Right cardiac atrium (tissue), 5 donors: ENCODE data around the gene XPA. TPM values are rescaled to one million over a fixed set of nuclear protein-coding genes. Genes with fewer than 3 reads are reported as not detected.
A peak's percentile ranks its signal among the peaks of the same experiment; 100 is the strongest.

ENCODE experiments used
- ATAC-seq, 2 donors: fragments of 200-7000 bp; cut with Tn5 transposase; one replicate each; pipeline versions ENCODE4 v1.8.0 to v1.9.1; 2020; ENCODE audit warnings: moderate library complexity in 2 of 2, mild to moderate bottlenecking in 1 of 2
- DNase-seq, 3 donors: peaks; one replicate each; pipeline ENCODE4 v3.0.0-alpha.2; 2020
- H3K27ac ChIP-seq: one replicate; pipeline ENCODE4 v1.5.1; 2013; ENCODE audit warnings: mild to moderate bottlenecking, low read length, control low read depth, moderate library complexity
- H3K27me3 ChIP-seq: one replicate; pipeline ENCODE4 v1.6.1; 2013; ENCODE audit not compliant: control insufficient read depth, insufficient read depth
- H3K4me1 ChIP-seq: one replicate; pipeline ENCODE4 v1.6.1; 2013; ENCODE audit warnings: low read length; ENCODE audit not compliant: control insufficient read depth, insufficient read depth
- H3K4me3 ChIP-seq: one replicate; pipeline ENCODE4 v1.5.1; 2013; ENCODE audit warnings: low read length, control low read depth
- H3K9me3 ChIP-seq: one replicate; pipeline ENCODE4 v1.6.1; 2013; ENCODE audit warnings: low read length; ENCODE audit not compliant: control insufficient read depth
- WGBS: extraction: QIAGEN DNeasy Blood & Tissue Kit; methylation state at CpG from one replicate; pipeline ENCODE4 v1.1.7; 2013; 5-methylcytosine and 5-hydroxymethylcytosine counted together
- intact Hi-C, 4 donors: fragments of 100-400 bp; cut with DNase I; formaldehyde crosslinking; loops; one replicate each; pipeline versions ENCODE4 v1.11.0 to v1.14.0; 2022 to 2023
- polyA plus RNA-seq: library from polyadenylated mRNA; stranded (reverse); fragments of 200-250 nt; gene quantifications from one replicate; pipeline ENCODE4 v1.2.3, GENCODE V29; 2013
- total RNA-seq, 4 donors: library from RNA; stranded (reverse); fragmentation: NEBNext Ultra II Directional; extraction: Animal tissue kit (Norgen Biotek cat#: 25700); gene quantifications; one replicate each; pipeline ENCODE4 v1.2.1, GENCODE V29; 2021
- donor health status: healthy with polysubstance abuse.
- donor health status: DM: no; HTN: yes; CAD: no.
- donor health status: DM: no; HTN: no; CAD: no.
- donor health status: DM: no; HTN: yes; CAD: no; lungs with severe emphysema.
- donor health status: DM: yes; HTN: yes; CAD: no.

The XPA gene
- total and polyA plus RNA-seq, 5 donors = 7.1 to 10.7 (median 10.0) TPM

DNA sequence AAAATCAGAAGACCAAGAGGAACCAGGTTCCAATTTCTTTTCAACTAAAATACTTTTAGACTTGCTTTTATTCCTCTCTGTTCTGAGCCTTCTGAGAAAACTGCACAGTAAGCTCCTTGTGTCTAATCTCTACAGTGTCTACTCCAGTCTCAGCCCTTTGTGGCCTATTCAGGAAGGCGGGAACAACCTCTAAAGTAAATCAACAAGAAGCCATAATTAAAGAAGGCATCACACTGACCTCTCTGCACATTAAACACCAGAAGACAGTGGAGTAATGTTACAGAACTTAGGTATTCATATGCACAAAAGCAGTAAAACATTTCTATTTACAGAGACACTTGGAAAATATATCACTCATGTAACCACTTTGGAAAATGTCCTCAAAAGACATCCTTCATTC, 14.9 kb downstream of the XPA start:
- H3K27me3 ChIP-seq = no peaks in the 10 kb centered on the region
- no peak for DNase-seq
- no peak overlapping the region for H3K4me3 ChIP-seq
- no peaks in the 10 kb centered on the region for H3K4me1 ChIP-seq
- 95% methylated on average over 1 of the region's 1 CpG for WGBS
- intact Hi-C loops = no loop called here
- H3K9me3 ChIP-seq = no peaks in the 10 kb centered on the region
- H3K27ac ChIP-seq = no peak overlapping the region
- ATAC-seq = no peak

DNA sequence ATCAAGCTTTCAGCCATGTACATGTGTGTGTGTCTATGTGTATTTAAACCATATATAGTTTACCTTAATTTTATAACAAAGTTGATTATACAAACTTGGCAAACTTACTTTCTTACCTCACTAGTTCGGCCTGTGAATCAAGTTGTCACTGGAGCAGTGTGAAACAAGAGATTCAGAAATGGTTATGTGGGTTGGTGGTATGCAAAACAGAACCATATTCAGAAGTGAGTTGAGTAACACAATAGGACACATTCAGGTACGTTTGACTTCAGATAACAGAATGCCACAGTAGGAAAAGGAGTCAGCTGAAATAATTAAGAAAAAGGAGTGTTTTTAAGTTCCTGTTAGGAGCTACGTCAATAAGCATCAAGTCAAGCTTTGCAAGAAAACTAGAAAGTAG, 21.5 kb downstream of the XPA start:
- 74% methylated on average over 3 of the region's 3 CpGs for WGBS
- no peak overlapping the region for H3K4me3 ChIP-seq
- no peaks in the 10 kb centered on the region for H3K9me3 ChIP-seq
- H3K27me3 ChIP-seq = no peaks in the 10 kb centered on the region
- H3K27ac ChIP-seq = no peak overlapping the region
- DNase-seq (no peak), ATAC-seq (no peak)
- no peaks in the 10 kb centered on the region for H3K4me1 ChIP-seq
- intact Hi-C loops = no loop called here

DNA sequence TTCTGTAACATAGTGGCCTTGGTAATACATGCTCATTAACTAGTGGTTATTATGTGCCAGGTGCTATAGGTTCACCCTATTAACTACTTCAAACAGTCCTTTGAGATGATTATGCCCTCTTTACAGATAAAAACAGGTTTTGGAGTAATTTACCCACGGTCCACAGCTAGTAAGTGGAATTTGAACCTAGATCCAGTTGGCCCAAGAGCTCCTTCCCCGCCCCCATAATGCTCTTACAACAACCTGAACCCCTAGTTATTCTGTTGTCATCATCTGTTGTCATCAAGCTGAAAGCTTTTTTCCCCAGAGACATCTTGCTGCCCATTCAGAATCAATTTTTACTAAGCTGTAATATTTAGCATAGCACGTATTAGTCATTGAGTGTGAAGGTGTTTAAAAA, 23.2 kb downstream of the XPA start:
- Histone ChIP-seq H3K27ac (no peak overlapping the region), H3K4me1 (no peaks in the 10 kb centered on the region), H3K4me3 (no peak overlapping the region), H3K9me3 (no peaks in the 10 kb centered on the region), H3K27me3 (no peaks in the 10 kb centered on the region)
- intact Hi-C loops = no loop called here
- ATAC-seq (no peak), DNase-seq (no peak)
- 96% methylated on average over 3 of the region's 3 CpGs for WGBS

DNA sequence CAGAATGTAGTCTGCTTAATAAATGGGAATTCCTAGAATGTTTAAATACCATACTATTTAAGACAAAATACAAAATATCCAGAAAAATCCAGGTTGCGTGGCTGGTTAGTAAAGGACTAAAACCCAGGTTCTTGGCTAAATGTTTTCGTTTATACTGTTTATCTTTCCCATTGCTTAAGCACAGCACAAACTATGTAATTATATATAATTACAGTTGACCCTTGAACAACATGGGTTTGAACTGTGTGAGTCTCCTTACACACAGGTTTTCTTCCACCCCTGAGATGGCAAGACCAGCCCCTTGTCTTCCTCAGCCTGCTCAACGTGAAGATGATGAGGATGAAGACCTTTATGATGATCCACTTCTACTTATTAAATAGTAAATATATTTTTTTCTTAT, 24.7 kb downstream of the XPA start:
- Histone ChIP-seq H3K4me1 (no peaks in the 10 kb centered on the region), H3K9me3 (no peaks in the 10 kb centered on the region), H3K27me3 (no peaks in the 10 kb centered on the region), H3K27ac (no peak overlapping the region), H3K4me3 (no peak overlapping the region)
- DNase-seq (no peak), ATAC-seq (no peak)
- intact Hi-C loops = no loop called here
- 90% methylated on average over 3 of the region's 3 CpGs for WGBS

DNA sequence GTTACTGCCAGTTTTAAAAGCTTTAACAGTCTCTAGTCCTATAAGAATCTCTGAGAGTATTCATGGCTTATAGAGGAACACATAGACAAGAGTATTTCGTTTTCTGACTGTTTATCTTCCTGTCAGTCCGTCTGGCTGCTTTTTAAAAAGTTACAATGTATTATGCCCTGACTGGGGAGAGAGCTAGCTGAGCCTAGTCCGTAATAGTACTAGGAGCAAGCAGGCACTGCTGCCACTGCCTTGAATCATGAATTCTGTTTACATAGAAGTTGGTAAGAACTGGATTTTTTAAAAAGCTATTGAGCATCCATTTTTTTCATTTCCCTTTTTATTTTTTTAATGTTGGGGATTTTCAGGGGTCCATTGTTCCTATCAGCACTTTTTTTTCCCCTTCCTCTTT, 26.6 kb downstream of the XPA start:
- ATAC-seq = no peak
- intact Hi-C loops = no loop called here
- Histone ChIP-seq H3K9me3 (no peaks in the 10 kb centered on the region), H3K4me1 (no peaks in the 10 kb centered on the region), H3K27me3 (no peaks in the 10 kb centered on the region), H3K27ac (no peak overlapping the region), H3K4me3 (no peak overlapping the region)
- DNase-seq = no peak
- WGBS = 70% methylated on average over 3 of the region's 3 CpGs

DNA sequence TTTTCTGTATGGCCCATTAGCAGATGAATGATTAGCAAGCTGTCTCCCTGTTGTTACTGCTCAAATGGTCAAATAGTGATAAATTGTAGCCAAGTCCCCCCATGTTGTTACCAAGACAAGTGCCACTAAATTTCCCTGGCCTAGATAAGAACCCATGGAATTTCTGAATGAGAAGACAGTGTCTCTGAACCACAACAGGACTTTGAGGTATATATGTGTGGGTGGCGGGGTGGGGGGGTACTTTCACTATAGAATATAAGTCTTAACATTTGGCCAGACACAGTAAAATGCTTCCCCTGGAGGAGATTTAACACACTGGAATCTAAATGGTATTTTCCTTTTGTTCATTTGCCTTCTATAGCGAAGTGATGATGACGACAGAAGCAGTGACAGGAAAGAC, 28.7 kb downstream of the XPA start:
- Histone ChIP-seq H3K27ac (no peak overlapping the region), H3K9me3 (no peaks in the 10 kb centered on the region), H3K4me3 (no peak overlapping the region), H3K4me1 (no peaks in the 10 kb centered on the region), H3K27me3 (no peaks in the 10 kb centered on the region)
- WGBS = 94% methylated on average over 3 of the region's 3 CpGs
- ATAC-seq = no peak
- intact Hi-C loops = no loop called here
- DNase-seq = no peak

DNA sequence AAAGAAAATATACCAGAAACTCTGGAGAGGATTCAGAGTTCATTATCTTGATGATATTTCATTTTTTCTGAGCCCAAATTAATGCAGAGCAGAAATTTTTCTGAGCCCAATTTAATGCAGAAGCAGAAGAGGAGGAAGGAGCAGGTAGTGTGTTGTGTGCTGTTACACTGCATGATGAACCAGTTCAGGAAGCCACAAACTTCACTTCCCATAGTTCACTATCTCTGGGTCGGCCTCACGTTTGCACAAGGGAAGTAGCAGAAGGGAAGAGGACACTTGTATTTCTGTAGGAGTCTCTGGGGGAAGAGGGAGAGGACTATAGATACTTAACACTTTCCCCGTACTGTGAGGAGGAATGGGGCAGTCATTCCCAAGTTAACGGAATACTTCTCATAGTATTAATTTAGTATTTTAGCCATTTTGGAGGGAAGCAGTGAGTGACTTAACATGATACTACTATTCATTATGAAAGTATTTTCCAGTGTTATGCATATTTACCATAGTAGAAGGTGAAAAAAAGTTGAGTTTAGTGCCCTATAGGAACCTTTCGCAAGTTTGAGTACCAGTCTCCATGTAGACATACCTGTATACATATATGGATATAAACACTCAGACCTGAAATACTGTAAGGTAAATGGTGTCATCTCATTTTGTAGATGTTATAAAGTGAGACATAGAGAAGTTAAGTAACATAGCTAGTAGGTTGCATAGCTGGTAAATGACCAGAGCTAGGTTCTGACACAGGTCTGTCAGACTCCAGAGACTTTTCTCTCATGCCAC, 30.0 kb downstream of the XPA start:
- DNase-seq (no peak), ATAC-seq (no peak)
- Histone ChIP-seq H3K4me3 (no peak overlapping the region), H3K27me3 (no peaks in the 10 kb centered on the region), H3K27ac (no peak overlapping the region), H3K9me3 (no peaks in the 10 kb centered on the region), H3K4me1 (no peaks in the 10 kb centered on the region)
- WGBS = 71% methylated on average over 5 of the region's 5 CpGs
- intact Hi-C loops = no loop called here

DNA sequence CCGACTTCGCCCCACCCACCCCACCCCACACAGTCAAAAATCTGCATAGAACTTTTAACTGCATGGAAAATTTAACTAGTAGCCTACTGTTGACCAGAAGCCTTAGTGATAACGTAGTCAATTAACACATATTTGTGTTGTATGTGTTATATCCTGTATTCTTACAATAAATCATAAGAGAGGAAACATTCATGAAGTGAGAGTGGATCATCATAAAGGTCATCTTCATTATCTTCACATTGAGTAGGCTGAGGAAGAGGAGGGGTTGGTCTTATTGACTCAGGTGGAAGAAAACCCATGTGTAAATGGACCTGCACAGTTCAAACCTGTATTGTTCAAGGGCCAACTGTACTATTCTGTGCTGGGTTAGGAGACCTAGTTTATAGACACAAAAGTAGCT, 31.4 kb downstream of the XPA start:
- Histone ChIP-seq H3K4me3 (no peak overlapping the region), H3K9me3 (no peaks in the 10 kb centered on the region), H3K27ac (no peak overlapping the region), H3K27me3 (no peaks in the 10 kb centered on the region), H3K4me1 (no peaks in the 10 kb centered on the region)
- 90% methylated on average over 3 of the region's 3 CpGs for WGBS
- intact Hi-C loops = no loop called here
- no peak for DNase-seq
- no peak for ATAC-seq

DNA sequence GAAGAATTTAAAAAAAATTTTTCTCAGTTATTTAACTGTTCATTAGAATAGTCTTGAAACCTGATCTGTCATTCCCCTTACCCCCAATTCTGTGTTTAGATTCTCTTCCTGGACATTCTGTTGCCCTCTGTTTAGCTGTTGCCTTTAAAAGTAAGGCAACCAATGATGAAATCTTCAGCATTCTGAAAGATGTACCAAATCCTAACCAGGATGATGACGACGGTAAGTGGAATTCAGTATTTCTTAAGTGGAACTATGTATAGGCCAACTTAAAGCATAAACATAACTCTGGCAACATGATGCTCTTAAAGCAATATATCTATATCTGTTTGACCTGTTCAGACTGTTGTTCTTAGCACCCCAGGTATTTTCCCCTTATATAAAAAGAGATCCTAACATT, 36.3 kb downstream of the XPA start:
- H3K9me3 ChIP-seq = no peaks in the 10 kb centered on the region
- no peaks in the 10 kb centered on the region for H3K4me1 ChIP-seq
- WGBS = 89% methylated on average over 2 of the region's 2 CpGs
- intact Hi-C loops = no loop called here
- DNase-seq (no peak), ATAC-seq (no peak)
- H3K4me3 ChIP-seq = no peak overlapping the region
- H3K27me3 ChIP-seq = no peaks in the 10 kb centered on the region
- H3K27ac ChIP-seq = no peak overlapping the region

DNA sequence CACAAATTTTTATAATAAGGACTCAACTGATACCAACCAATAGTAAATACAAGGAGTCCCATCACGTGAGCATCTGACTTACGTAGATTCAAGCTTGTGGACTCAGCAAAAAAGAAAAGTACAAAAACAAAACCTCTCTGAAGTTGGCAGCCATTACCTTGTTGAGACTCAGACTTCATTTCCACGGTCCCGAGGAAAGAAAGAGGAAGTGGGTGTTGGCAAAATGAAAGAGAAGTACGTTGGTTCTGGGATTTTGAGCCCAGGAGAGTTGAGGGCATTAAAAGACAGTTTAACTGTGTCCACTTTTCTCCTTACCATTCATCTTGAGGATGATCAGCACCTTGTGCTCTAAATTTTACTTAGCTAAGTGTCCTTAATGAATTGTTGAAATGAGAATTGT, 36.8 kb downstream of the XPA start:
- Histone ChIP-seq H3K27me3 (no peaks in the 10 kb centered on the region), H3K4me3 (no peak overlapping the region), H3K27ac (no peak overlapping the region), H3K9me3 (no peaks in the 10 kb centered on the region), H3K4me1 (no peaks in the 10 kb centered on the region)
- ATAC-seq = peak in 1 of 2 donors; percentile 51
- WGBS = 59% methylated on average over 5 of the region's 5 CpGs
- DNase-seq = no peak
- intact Hi-C loops = no loop called here

DNA sequence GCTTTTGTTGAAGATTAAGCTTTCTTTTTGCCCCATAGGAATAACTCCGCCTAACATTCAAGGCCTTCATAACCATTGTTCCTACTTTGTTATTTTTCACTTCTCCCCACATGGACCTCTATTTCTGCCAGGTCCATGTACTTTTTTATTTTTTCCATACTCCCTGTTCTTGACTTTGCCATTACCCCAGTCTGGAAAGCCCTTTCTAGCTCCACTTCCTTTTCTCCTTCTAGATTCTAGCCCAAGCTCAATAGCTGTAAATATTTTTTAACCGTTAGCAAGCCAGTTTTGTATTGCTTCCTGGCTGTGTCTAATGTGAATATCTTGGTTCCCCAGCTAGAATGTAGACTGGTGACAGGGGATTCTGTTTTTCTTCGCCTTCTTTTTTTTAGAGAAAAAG, 37.4 kb downstream of the XPA start:
- H3K27ac ChIP-seq = no peak overlapping the region
- DNase-seq = no peak
- no peaks in the 10 kb centered on the region for H3K27me3 ChIP-seq
- no peak overlapping the region for H3K4me3 ChIP-seq
- H3K9me3 ChIP-seq = no peaks in the 10 kb centered on the region
- intact Hi-C loops = no loop called here
- H3K4me1 ChIP-seq = no peaks in the 10 kb centered on the region
- no peak for ATAC-seq
- 86% methylated on average over 3 of the region's 3 CpGs for WGBS

DNA sequence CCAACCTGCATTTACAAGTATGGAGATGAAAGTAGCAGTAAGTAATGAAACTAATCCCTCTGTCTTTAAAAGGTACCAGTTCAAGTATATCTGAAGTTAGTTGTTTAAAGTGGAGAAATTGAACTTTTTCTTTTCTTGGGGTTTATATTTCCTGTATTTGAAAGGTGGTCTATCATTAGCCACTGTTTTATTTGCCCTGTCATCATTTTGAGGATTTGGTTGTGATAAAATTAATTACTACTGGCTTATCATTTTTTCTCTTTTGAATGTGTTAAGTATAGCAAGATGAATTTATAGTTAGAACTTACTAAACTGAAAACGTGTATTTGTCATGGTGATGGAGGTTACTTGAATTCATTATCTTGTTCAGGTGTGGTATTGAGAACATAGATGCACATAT, 38.4 kb downstream of the XPA start:
- Histone ChIP-seq H3K9me3 (no peaks in the 10 kb centered on the region), H3K4me1 (no peaks in the 10 kb centered on the region), H3K27me3 (no peaks in the 10 kb centered on the region), H3K4me3 (no peak overlapping the region), H3K27ac (no peak overlapping the region)
- ATAC-seq = no peak
- 84% methylated on average over 1 of the region's 1 CpG for WGBS
- intact Hi-C loops = no loop called here
- no peak for DNase-seq
